Sigmoid colon (tissue), 7 donors: ENCODE results near the gene TBC1D8. TPM values are rescaled to one million over a fixed set of nuclear protein-coding genes. Genes with fewer than 3 reads are reported as not detected.

ENCODE experiments used
- DNase-seq: peaks from one replicate; pipeline ENCODE4 v3.0.0-alpha.2; 2019
- H3K27ac ChIP-seq, 4 donors: fragments of 200-600 bp; sonication (generic); one replicate each; pipeline ENCODE4 v1.5.1; 2016 to 2019; ENCODE audit warnings: mild to moderate bottlenecking in 1 of 4
- H3K27me3 ChIP-seq, 3 donors: fragments of 200-600 bp; sonication (generic); one replicate each; pipeline ENCODE4 v1.5.1; 2019; ENCODE audit warnings: mild to moderate bottlenecking in 1 of 3
- H3K36me3 ChIP-seq, 4 donors: fragments of 200-600 bp; sonication (generic); one replicate each; pipeline ENCODE4 v1.5.1; 2016 to 2019
- H3K4me1 ChIP-seq, 4 donors: fragments of 200-600 bp; sonication (generic); one replicate each; pipeline ENCODE4 v1.5.1; 2017 to 2019
- H3K4me3 ChIP-seq, 4 donors: fragments of 200-600 bp; sonication (generic); one replicate each; pipeline ENCODE4 v1.5.1; 2017 to 2019; ENCODE audit warnings: mild to moderate bottlenecking in 2 of 4, moderate library complexity in 1 of 4
- H3K9me3 ChIP-seq, 4 donors: fragments of 200-600 bp in 3 of 4; sonication (generic) in 3 of 4; one replicate each; pipeline versions ENCODE4 v1.5.1 to v1.6.1; 2013 to 2019
- EP300 ChIP-seq, 4 donors: sonication (generic); formaldehyde crosslinking; IDR thresholded peaks; one replicate each; pipeline ENCODE4 v1.6.1; 2017; ENCODE audit warnings: antibody characterized with exemption in 4 of 4
- POLR2A ChIP-seq, 2 donors: fragments of 450-650 bp; IDR thresholded peaks; one replicate each; pipeline ENCODE4 v1.6.1; 2016; ENCODE audit warnings: antibody characterized with exemption in 2 of 2, mild to moderate bottlenecking in 2 of 2, moderate library complexity in 2 of 2
- POLR2AphosphoS5 ChIP-seq, 4 donors: sonication (generic); formaldehyde crosslinking; IDR thresholded peaks; one replicate each; pipeline ENCODE4 v1.6.1; 2017; ENCODE audit warnings: antibody characterized with exemption in 4 of 4
- WGBS, 2 donors: extraction: QIAGEN DNeasy Blood & Tissue Kit; methylation state at CpG; one replicate each; pipeline ENCODE4 v1.1.7; 2013; 5-methylcytosine and 5-hydroxymethylcytosine counted together
- intact Hi-C: fragments of 100-400 bp; cut with DNase I; formaldehyde crosslinking; loops from one replicate; pipeline ENCODE4 v1.15.1; 2023
- polyA plus RNA-seq, 3 donors: library from polyadenylated mRNA; stranded (reverse); fragments of 200-250 nt; gene quantifications; one replicate each; pipeline ENCODE4 v1.2.3, GENCODE V29; 2013
- total RNA-seq, 4 donors: library from RNA; depleted of rRNA; stranded (reverse); fragments of >200 nt; gene quantifications; one replicate each; pipeline ENCODE4 v1.1.0, GENCODE V29; 2016
- TF ChIP-seq, protein P1 (sequence below), 4 experiments: fragments of 450-650 bp in 3 of 4; fragments of 200-600 bp in 1 of 4; IDR thresholded peaks; one replicate each; pipeline ENCODE4 v1.5.1; 2016 to 2019; ENCODE audit warnings: antibody characterized with exemption in 4 of 4, mild to moderate bottlenecking in 3 of 4, moderate library complexity in 2 of 4
- donor health status: healthy with polysubstance abuse.
- donor health status: Bipolar disorder and iron deficiency.
- donor health status: healthy.

TBC1D8 gene
- total and polyA plus RNA-seq, 7 donors = 3.0 to 24.1 (median 15.7) TPM

GRCh38 chr2:100971221-100971620 is 180.0 kb downstream of the TBC1D8 start:
- Histone ChIP-seq H3K4me3 (no peak overlapping the region), H3K9me3 (no peaks in the 10 kb centered on the region), H3K36me3 (peaks cover 0 to 25% (median 3%) of the 10 kb centered on the region in 4 donors), H3K27me3 (no peaks in the 10 kb centered on the region), H3K27ac (no peak overlapping the region), H3K4me1 (peaks cover 0 to 3% (median 2%) of the 10 kb centered on the region in 4 donors)
- peak; percentile 55 for DNase-seq
- TF ChIP-seq EP300 (IDR thresholded peaks at IDR 0.05) (no peak), POLR2A (IDR thresholded peaks at IDR 0.05) (no peak), POLR2AphosphoS5 (IDR thresholded peaks at IDR 0.05) (no peak)
- TF ChIP-seq, protein P1, sequence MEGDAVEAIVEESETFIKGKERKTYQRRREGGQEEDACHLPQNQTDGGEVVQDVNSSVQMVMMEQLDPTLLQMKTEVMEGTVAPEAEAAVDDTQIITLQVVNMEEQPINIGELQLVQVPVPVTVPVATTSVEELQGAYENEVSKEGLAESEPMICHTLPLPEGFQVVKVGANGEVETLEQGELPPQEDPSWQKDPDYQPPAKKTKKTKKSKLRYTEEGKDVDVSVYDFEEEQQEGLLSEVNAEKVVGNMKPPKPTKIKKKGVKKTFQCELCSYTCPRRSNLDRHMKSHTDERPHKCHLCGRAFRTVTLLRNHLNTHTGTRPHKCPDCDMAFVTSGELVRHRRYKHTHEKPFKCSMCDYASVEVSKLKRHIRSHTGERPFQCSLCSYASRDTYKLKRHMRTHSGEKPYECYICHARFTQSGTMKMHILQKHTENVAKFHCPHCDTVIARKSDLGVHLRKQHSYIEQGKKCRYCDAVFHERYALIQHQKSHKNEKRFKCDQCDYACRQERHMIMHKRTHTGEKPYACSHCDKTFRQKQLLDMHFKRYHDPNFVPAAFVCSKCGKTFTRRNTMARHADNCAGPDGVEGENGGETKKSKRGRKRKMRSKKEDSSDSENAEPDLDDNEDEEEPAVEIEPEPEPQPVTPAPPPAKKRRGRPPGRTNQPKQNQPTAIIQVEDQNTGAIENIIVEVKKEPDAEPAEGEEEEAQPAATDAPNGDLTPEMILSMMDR (IDR thresholded peaks at IDR 0.05) = no peak
- intact Hi-C loops = loop anchor here (10.0 kb wide), 1 partner anchor 86 kb away; no protein-coding TSS in a partner anchor
- WGBS, 2 donors = 94 to 96% methylated on average over 9 of the region's 9 CpGs

GRCh38 chr2:100969998-100970397 is 181.2 kb downstream of the TBC1D8 start:
- H3K4me3 ChIP-seq = no peak overlapping the region
- no peaks in the 10 kb centered on the region for H3K9me3 ChIP-seq
- peak; percentile 25 for DNase-seq
- peaks cover 0 to 25% (median 6%) of the 10 kb centered on the region in 4 donors for H3K36me3 ChIP-seq
- no peaks in the 10 kb centered on the region for H3K4me1 ChIP-seq
- H3K27ac ChIP-seq = no peak overlapping the region
- no peaks in the 10 kb centered on the region for H3K27me3 ChIP-seq
- TF ChIP-seq EP300 (IDR thresholded peaks at IDR 0.05) (no peak), POLR2A (IDR thresholded peaks at IDR 0.05) (no peak), POLR2AphosphoS5 (IDR thresholded peaks at IDR 0.05) (no peak)
- TF ChIP-seq, protein P1 (IDR thresholded peaks at IDR 0.05) = no peak
- intact Hi-C loops = loop anchor here (10.0 kb wide), 1 partner anchor 85 kb away; no protein-coding TSS in a partner anchor
- WGBS, 2 donors = 92 to 94% methylated on average over 7 of the region's 7 CpGs

DNA sequence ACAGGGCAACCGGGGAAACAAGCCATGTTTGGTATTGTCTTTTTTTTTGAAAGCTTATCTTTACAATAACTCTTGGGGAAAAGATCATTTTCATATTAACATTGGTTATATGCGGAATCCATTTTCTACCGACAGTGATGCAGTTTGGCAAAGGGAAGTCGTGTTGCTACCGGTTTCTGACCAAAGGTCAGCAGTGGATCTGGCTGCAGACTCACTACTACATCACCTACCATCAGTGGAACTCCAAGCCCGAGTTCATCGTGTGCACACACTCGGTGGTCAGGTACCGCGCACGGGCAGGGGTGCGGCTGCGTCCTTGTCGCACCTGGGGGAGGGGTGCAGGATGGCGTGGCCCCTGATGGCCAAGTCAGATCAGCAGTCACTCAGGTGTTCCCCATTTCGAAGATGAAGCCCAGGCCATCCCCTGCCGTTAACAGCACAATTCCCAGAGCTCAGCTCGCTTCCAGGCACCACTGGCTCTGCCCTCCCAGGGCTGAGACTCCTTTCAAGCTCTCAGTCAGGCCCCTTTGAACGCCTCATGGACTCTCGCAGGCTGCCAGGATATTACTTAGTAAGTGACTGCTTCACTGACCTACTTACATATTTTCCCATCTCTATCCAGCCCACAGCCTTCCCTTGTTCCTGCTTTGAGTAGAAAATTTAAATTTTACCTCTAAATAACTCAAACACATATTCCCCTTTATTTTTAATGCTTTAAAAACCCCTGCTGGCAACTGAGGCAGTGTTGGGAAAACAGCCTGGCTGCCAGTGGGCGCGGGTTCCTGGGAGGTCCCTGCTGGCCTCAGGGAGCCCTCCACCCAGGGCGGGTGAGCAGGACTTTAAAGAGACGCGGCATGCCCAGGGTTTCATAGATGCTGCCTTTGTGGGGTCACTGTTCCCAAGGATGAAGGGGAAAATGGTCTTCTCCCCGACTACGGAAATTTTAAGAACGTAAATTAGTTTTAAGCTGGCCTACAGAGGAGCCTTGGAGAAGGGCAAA is 182.7 kb downstream of the TBC1D8 start:
- TF ChIP-seq POLR2A (IDR thresholded peaks at IDR 0.05) = no peak
- TF ChIP-seq POLR2AphosphoS5 (IDR thresholded peaks at IDR 0.05) = no peak
- TF ChIP-seq, protein P1 (IDR thresholded peaks at IDR 0.05) = no peak
- 93% methylated on average over 28 of the region's 28 CpGs for WGBS, 2 donors
- Histone ChIP-seq H3K4me3 (no peak overlapping the region), H3K9me3 (no peaks in the 10 kb centered on the region), H3K27me3 (no peaks in the 10 kb centered on the region), H3K4me1 (no peaks in the 10 kb centered on the region), H3K27ac (no peak overlapping the region), H3K36me3 (peaks cover 0 to 25% (median 6%) of the 10 kb centered on the region in 4 donors)
- intact Hi-C loops = no loop called here
- peak; percentile 46 for DNase-seq

DNA sequence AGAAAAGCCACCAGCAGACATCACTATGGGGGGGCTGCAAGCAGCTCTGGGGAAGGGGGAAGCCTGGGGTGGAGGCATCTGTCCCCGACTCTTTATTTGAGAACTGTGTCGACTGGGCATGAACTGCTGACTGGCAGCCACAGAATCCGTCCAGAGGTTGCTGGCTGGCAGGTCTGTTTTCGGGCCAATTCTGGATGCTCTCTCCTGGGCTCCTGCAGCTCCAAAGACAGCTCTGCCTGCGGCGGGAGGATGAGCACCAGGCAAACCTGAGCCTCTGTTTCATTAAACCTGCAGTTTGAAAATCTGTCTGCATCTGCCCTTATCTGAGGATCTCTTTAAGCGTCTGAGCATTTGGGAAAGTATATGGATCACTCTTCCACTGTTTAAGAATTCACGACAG is 183.5 kb downstream of the TBC1D8 start:
- Histone ChIP-seq H3K27me3 (no peaks in the 10 kb centered on the region), H3K4me3 (no peak overlapping the region), H3K27ac (no peak overlapping the region), H3K4me1 (no peaks in the 10 kb centered on the region), H3K36me3 (peaks cover 0 to 25% (median 6%) of the 10 kb centered on the region in 4 donors), H3K9me3 (no peaks in the 10 kb centered on the region)
- peak; percentile 30 for DNase-seq
- TF ChIP-seq, protein P1 (IDR thresholded peaks at IDR 0.05) = no peak
- TF ChIP-seq POLR2AphosphoS5 (IDR thresholded peaks at IDR 0.05) = no peak
- TF ChIP-seq POLR2A (IDR thresholded peaks at IDR 0.05) = no peak
- TF ChIP-seq EP300 (IDR thresholded peaks at IDR 0.05) = no peak
- WGBS, 2 donors = 94 to 95% methylated on average over 8 of the region's 8 CpGs
- intact Hi-C loops = no loop called here
